Tibial nerve (tissue), 4 donors: ENCODE results near the gene PRMT2. TPM values are rescaled to one million over a fixed set of nuclear protein-coding genes. Genes with fewer than 3 reads are reported as not detected.

Experiments
- DNase-seq, 2 donors: peaks; one replicate each; pipeline ENCODE4 v3.0.0-alpha.2; 2019; ENCODE audit warnings: low spot score in 2 of 2
- H3K27ac ChIP-seq, 4 donors: fragments of 200-600 bp; sonication (generic) in 3 of 4; one replicate each; pipeline ENCODE4 v1.5.1; 2017 to 2019; ENCODE audit warnings: mild to moderate bottlenecking in 1 of 4
- H3K27me3 ChIP-seq, 2 donors: fragments of 200-600 bp; sonication (generic) in 1 of 2; one replicate each; pipeline versions ENCODE4 v1.5.1 to v1.6.0; 2017 to 2019
- H3K36me3 ChIP-seq, 3 donors: fragments of 200-600 bp; sonication (generic); one replicate each; pipeline ENCODE4 v1.5.1; 2018 to 2019
- H3K4me1 ChIP-seq, 4 donors: fragments of 200-600 bp; sonication (generic) in 3 of 4; one replicate each; pipeline ENCODE4 v1.5.1; 2017 to 2019
- H3K4me3 ChIP-seq, 4 donors: fragments of 200-600 bp; sonication (generic) in 3 of 4; one replicate each; pipeline ENCODE4 v1.5.1; 2017 to 2019; ENCODE audit warnings: mild to moderate bottlenecking in 1 of 4, moderate library complexity in 1 of 4
- H3K9me3 ChIP-seq, 4 donors: fragments of 200-600 bp; sonication (generic) in 3 of 4; one replicate each; pipeline ENCODE4 v1.5.1; 2017 to 2019
- EP300 ChIP-seq, 2 donors: sonication (generic); formaldehyde crosslinking; IDR thresholded peaks; one replicate each; pipeline ENCODE4 v1.6.1; 2017; ENCODE audit warnings: antibody characterized with exemption in 2 of 2, mild to moderate bottlenecking in 1 of 2
- POLR2A ChIP-seq, 2 donors: fragments of 450-650 bp; IDR thresholded peaks; one replicate each; pipeline ENCODE4 v1.6.1; 2017; ENCODE audit warnings: antibody characterized with exemption in 2 of 2, mild to moderate bottlenecking in 2 of 2, moderate library complexity in 2 of 2
- WGBS, 2 donors: methylation state at CpG; one replicate each; pipeline ENCODE4 v1.1.5; 2018; 5-methylcytosine and 5-hydroxymethylcytosine counted together
- total RNA-seq, 4 donors: library from RNA; depleted of rRNA; stranded (reverse); fragments of >200 nt; gene quantifications; one replicate each; pipeline ENCODE4 v1.1.0, GENCODE V29; 2016
- TF ChIP-seq, protein P1 (sequence below), 5 experiments: fragments of 200-600 bp in 3 of 5; fragments of 450-650 bp in 2 of 5; sonication (generic) in 3 of 5; IDR thresholded peaks; one replicate each; pipeline ENCODE4 v1.5.1; 2016 to 2019; ENCODE audit warnings: antibody characterized with exemption in 5 of 5, mild to moderate bottlenecking in 3 of 5, moderate library complexity in 2 of 5

PRMT2 gene
- total RNA-seq, 4 donors from 2014 or later: 104 to 132 (median 115) TPM

DNA sequence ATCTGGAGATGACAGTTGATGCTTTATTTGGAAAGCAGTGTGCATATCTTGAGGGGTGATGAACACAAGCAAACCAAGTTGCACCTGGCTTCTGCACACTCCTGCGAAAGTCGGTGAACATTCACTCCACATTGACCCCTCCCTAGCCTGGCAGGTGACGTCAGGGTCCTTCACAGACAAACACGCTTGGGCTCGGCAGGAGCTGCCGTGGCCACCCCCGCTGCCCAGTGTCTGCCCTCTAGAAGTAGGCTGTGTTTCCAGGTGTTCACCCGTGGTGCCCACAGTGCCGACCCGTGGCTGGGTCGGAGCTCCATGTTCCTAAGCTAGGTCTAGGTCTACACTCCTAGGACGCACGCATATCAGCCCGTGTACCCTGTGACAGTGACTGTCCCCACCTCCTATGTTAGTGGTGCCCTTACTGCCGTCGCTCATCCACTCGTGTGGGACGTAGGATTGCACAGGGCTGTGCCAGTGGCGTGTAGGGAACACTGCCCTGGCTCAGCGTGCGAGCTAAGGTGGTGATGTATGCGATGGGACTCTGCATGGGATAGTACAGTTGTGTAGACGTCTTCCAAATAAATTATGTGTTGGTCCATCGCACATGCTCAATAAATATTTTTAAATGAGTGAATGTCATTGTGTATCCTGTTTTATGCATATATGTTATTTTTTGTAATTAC lies 29.0 kb downstream of the PRMT2 start:
- TF ChIP-seq POLR2A (IDR thresholded peaks at IDR 0.05) (no peak), EP300 (IDR thresholded peaks at IDR 0.05) (no peak)
- TF ChIP-seq, protein P1, sequence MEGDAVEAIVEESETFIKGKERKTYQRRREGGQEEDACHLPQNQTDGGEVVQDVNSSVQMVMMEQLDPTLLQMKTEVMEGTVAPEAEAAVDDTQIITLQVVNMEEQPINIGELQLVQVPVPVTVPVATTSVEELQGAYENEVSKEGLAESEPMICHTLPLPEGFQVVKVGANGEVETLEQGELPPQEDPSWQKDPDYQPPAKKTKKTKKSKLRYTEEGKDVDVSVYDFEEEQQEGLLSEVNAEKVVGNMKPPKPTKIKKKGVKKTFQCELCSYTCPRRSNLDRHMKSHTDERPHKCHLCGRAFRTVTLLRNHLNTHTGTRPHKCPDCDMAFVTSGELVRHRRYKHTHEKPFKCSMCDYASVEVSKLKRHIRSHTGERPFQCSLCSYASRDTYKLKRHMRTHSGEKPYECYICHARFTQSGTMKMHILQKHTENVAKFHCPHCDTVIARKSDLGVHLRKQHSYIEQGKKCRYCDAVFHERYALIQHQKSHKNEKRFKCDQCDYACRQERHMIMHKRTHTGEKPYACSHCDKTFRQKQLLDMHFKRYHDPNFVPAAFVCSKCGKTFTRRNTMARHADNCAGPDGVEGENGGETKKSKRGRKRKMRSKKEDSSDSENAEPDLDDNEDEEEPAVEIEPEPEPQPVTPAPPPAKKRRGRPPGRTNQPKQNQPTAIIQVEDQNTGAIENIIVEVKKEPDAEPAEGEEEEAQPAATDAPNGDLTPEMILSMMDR (IDR thresholded peaks at IDR 0.05): no peak

DNA sequence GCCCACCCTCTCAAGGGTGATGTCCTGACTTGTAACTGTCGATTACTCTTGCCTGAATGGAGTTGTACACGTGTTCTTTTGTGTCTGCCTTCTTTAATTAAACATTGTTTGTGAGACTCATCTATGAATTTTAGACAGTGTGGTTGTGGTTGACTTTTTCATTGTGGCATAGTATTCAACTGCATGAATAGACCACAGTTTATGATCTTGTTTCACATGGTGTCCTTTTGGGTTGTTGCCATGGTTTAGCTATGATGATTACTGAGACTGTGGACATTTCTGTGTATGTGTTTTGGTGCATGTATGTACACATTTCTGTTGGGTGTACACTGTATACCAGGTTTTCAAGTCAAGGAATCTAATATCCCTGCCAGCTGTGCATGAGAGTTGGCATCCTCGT lies 30.1 kb downstream of the PRMT2 start:
- 83 to 84% methylated on average over 3 of the region's 3 CpGs for WGBS, 2 donors
- Histone ChIP-seq H3K36me3 (peaks cover 0 to 51% (median 0%) of the 10 kb centered on the region in 3 donors), H3K27ac (no peak overlapping the region), H3K27me3 (no peaks in the 10 kb centered on the region), H3K4me1 (peaks cover 0 to 26% (median 13%) of the 10 kb centered on the region in 4 donors), H3K9me3 (no peaks in the 10 kb centered on the region), H3K4me3 (no peak overlapping the region)
- DNase-seq: no peak
- TF ChIP-seq, protein P1 (IDR thresholded peaks at IDR 0.05): no peak
- TF ChIP-seq POLR2A (IDR thresholded peaks at IDR 0.05) (no peak), EP300 (IDR thresholded peaks at IDR 0.05) (no peak)

More for the DNA sequence above, 29.0 kb downstream of the PRMT2 start:
- Histone ChIP-seq H3K27me3 (no peaks in the 10 kb centered on the region), H3K4me3 (no peak overlapping the region), H3K27ac (no peak overlapping the region), H3K9me3 (no peaks in the 10 kb centered on the region), H3K36me3 (peaks cover 0 to 59% (median 0%) of the 10 kb centered on the region in 3 donors), H3K4me1 (peaks cover 0 to 26% (median 13%) of the 10 kb centered on the region in 4 donors)
- no peak for DNase-seq
- 90 to 93% methylated on average over 23 of the region's 24 CpGs for WGBS, 2 donors

DNA sequence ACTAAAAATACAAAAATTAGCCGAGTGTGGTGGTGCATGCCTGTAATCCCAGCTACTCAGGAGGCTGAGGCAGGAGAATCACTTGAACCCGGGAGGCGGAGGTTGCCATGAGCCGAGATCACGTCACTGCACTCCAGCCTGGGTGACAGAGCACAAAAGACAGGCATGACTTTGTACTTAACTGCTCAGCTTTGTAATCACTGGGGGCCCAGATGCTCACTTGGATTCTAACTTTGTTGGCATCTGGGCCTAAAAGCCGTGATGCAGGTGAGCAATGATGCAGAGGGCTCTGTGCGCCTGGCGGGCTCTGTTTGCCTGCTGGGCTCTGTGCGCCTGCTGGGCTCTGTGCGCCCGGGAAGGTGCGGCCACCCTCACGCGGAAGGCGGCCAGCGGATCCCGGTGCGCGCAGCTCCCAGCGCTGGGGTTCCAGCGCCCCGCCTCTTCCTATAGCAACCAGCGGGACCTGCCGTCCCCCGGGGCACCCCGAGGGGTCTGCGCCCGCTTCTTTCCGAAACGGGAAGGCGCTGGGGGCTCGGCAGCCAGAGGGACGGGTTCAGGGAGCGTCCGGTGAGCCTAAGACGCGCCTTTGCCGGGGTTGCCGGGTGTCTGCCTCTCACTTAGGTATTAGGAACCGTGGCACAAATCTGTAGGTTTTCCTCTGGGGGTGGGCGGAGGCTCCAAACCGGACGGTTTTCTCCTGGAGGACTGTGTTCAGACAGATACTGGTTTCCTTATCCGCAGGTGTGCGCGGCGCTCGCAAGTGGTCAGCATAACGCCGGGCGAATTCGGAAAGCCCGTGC lies 31.7 kb downstream of the PRMT2 start:
- DNase-seq: no peak
- Histone ChIP-seq H3K4me1 (peaks cover 0 to 24% (median 12%) of the 10 kb centered on the region in 4 donors), H3K27ac (no peak overlapping the region), H3K36me3 (peaks cover 0 to 38% (median 0%) of the 10 kb centered on the region in 3 donors), H3K9me3 (no peaks in the 10 kb centered on the region), H3K4me3 (peak overlapping the region; percentile 25 to 54 (median 36)), H3K27me3 (no peaks in the 10 kb centered on the region)
- TF ChIP-seq EP300 (IDR thresholded peaks at IDR 0.05): no peak
- TF ChIP-seq, protein P1 (IDR thresholded peaks at IDR 0.05): no peak
- TF ChIP-seq POLR2A (IDR thresholded peaks at IDR 0.05): no peak
- WGBS, 2 donors: 18 to 31% methylated on average over 12 to 27 of the region's 53 CpGs

DNA sequence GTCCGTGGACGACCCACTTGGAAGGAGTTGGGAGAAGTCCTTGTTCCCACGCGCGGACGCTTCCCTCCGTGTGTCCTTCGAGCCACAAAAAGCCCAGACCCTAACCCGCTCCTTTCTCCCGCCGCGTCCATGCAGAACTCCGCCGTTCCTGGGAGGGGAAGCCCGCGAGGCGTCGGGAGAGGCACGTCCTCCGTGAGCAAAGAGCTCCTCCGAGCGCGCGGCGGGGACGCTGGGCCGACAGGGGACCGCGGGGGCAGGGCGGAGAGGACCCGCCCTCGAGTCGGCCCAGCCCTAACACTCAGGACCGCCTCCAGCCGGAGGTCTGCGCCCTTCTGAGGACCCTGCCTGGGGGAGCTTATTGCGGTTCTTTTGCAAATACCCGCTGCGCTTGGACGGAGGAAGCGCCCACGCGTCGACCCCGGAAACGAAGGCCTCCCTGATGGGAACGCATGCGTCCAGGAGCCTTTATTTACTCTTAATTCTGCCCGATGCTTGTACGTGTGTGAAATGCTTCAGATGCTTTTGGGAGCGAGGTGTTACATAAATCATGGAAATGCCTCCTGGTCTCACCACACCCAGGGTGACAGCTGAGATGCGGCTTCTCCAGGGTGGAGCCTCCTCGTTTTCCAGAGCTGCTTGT lies 32.4 kb downstream of the PRMT2 start:
- 2 to 4% methylated on average over 34 of the region's 53 CpGs for WGBS, 2 donors
- H3K27me3 ChIP-seq: no peaks in the 10 kb centered on the region
- peaks cover 0 to 31% (median 0%) of the 10 kb centered on the region in 3 donors for H3K36me3 ChIP-seq
- H3K9me3 ChIP-seq: no peaks in the 10 kb centered on the region
- DNase-seq: no peak
- H3K4me1 ChIP-seq: peaks cover 0 to 20% (median 12%) of the 10 kb centered on the region in 4 donors
- TF ChIP-seq POLR2A (IDR thresholded peaks at IDR 0.05) (no peak), EP300 (IDR thresholded peaks at IDR 0.05) (no peak)
- TF ChIP-seq, protein P1 (IDR thresholded peaks at IDR 0.05): no peak
- H3K27ac ChIP-seq: no peak overlapping the region
- H3K4me3 ChIP-seq: peak overlapping the region; percentile 25 to 54 (median 36)
